ENCODE measurements around the gene MSI2. TPM values are rescaled to one million over a fixed set of nuclear protein-coding genes. Genes with fewer than 3 reads are reported as not detected.

Gene MSI2
- total RNA-seq, 1 donor from 2014 or later = 67.9 TPM

- H3K4me3 Mint-ChIP-seq (ENCODE audit: unreplicated experiment) = no peak overlapping the region
- no peaks in the 10 kb centered on the region for H3K9me3 Mint-ChIP-seq (ENCODE audit: unreplicated experiment)
- Histone ChIP-seq H3K9ac (ENCODE audit: low read length) (no peak overlapping the region), H3K36me3 (ENCODE audit: insufficient read depth, low read length) (no peaks in the 10 kb centered on the region), H3K9me3 (ENCODE audit: insufficient read depth, low read depth, low read length) (no peaks in the 10 kb centered on the region), H4K20me1 (ENCODE audit: insufficient read depth, low read length) (peaks cover 61% of the 10 kb centered on the region), H3K4me2 (ENCODE audit: low read length) (no peak overlapping the region), H3K27ac (ENCODE audit: low read depth, low read length) (no peak overlapping the region), H3K27me3 (ENCODE audit: insufficient read depth, low read length) (no peaks in the 10 kb centered on the region), H2AFZ (ENCODE audit: low read depth, low read length) (no peak overlapping the region), H3K4me3 (ENCODE audit: insufficient read depth, low read depth, low read length) (no peak overlapping the region), H3K79me2 (ENCODE audit: insufficient read depth, low read length) (peaks cover 8% of the 10 kb centered on the region), H3K4me1 (ENCODE audit: insufficient read depth, low read length) (no peaks in the 10 kb centered on the region)
- no peak for FAIRE-seq
- no peaks in the 10 kb centered on the region for H3K4me1 Mint-ChIP-seq (ENCODE audit: low read depth, unreplicated experiment)
- no peak for TF ChIP-seq CTCF (IDR thresholded peaks at IDR 0.05; ENCODE audit: insufficient read depth, low read depth, low read length)
- no peak for TF ChIP-seq EZH2 (IDR thresholded peaks at IDR 0.05; ENCODE audit: insufficient read depth, low read length)
- H3K27ac Mint-ChIP-seq (ENCODE audit: unreplicated experiment) = no peak overlapping the region
- no peaks in the 10 kb centered on the region for H3K27me3 Mint-ChIP-seq (ENCODE audit: low read depth, unreplicated experiment)
- H3K36me3 Mint-ChIP-seq (ENCODE audit: low read depth, unreplicated experiment) = peaks cover 21% of the 10 kb centered on the region
- no peak for DNase-seq (ENCODE audit: low read depth)
Measured at GRCh38 chr17:57341611-57342540, 85.6 kb downstream of the MSI2 start.

- no peak overlapping the region for H3K4me3 Mint-ChIP-seq (ENCODE audit: unreplicated experiment)
- no peak overlapping the region for H3K4me2 ChIP-seq (ENCODE audit: low read length)
- no peaks in the 10 kb centered on the region for H3K27me3 ChIP-seq (ENCODE audit: insufficient read depth, low read length)
- H3K27ac ChIP-seq (ENCODE audit: low read depth, low read length) = no peak overlapping the region
- peaks cover 3% of the 10 kb centered on the region for H3K36me3 ChIP-seq (ENCODE audit: insufficient read depth, low read length)
- H3K4me3 ChIP-seq (ENCODE audit: insufficient read depth, low read depth, low read length) = no peak overlapping the region
- H3K36me3 Mint-ChIP-seq (ENCODE audit: low read depth, unreplicated experiment) = peaks cover 22% of the 10 kb centered on the region
- no peaks in the 10 kb centered on the region for H3K9me3 ChIP-seq (ENCODE audit: insufficient read depth, low read depth, low read length)
- no peaks in the 10 kb centered on the region for H3K4me1 Mint-ChIP-seq (ENCODE audit: low read depth, unreplicated experiment)
- H3K27ac Mint-ChIP-seq (ENCODE audit: unreplicated experiment) = no peak overlapping the region
- no peak for FAIRE-seq
- no peak for DNase-seq (ENCODE audit: low read depth)
- H3K4me1 ChIP-seq (ENCODE audit: insufficient read depth, low read length) = no peaks in the 10 kb centered on the region
- H3K9me3 Mint-ChIP-seq (ENCODE audit: unreplicated experiment) = no peaks in the 10 kb centered on the region
- H2AFZ ChIP-seq (ENCODE audit: low read depth, low read length) = no peak overlapping the region
- H3K27me3 Mint-ChIP-seq (ENCODE audit: low read depth, unreplicated experiment) = no peaks in the 10 kb centered on the region
- no peak overlapping the region for H3K9ac ChIP-seq (ENCODE audit: low read length)
- peaks cover 58% of the 10 kb centered on the region for H4K20me1 ChIP-seq (ENCODE audit: insufficient read depth, low read length)
- peaks cover 5% of the 10 kb centered on the region for H3K79me2 ChIP-seq (ENCODE audit: insufficient read depth, low read length)
- TF ChIP-seq CTCF (IDR thresholded peaks at IDR 0.05; ENCODE audit: insufficient read depth, low read depth, low read length) (no peak), EZH2 (IDR thresholded peaks at IDR 0.05; ENCODE audit: insufficient read depth, low read length) (no peak)
Measured at GRCh38 chr17:57342963-57343589, 86.8 kb downstream of the MSI2 start.
